Measurements from ENCODE around the gene MGAT4A. TPM values are rescaled to one million over a fixed set of nuclear protein-coding genes. Genes with fewer than 3 reads are reported as not detected.
A peak's percentile ranks its signal among the peaks of the same experiment; 100 is the strongest.

MGAT4A gene
- total RNA-seq, 4 donors from 2014 or later = 52.8 to 243 (median 175) TPM

- peaks cover 0 to 12% (median 5%) of the 10 kb centered on the region in 4 donors for H3K4me1 ChIP-seq
- no peak for TF ChIP-seq POLR2A (IDR thresholded peaks at IDR 0.05)
- H3K36me3 ChIP-seq = no peaks in the 10 kb centered on the region
- H3K4me3 ChIP-seq = no peak overlapping the region
- no peaks in the 10 kb centered on the region for H3K27me3 ChIP-seq
- H3K27ac ChIP-seq = no peak overlapping the region
- H3K9me3 ChIP-seq = no peaks in the 10 kb centered on the region
- peak in 1 of 3 donors; percentile 70 for DNase-seq
Measured at GRCh38 chr2:98743835-98744234, 12.9 kb upstream of the MGAT4A start.

GRCh38 chr2:98739020-98739419 is 8.1 kb upstream of the MGAT4A start:
- H3K27ac ChIP-seq = no peak overlapping the region
- no peaks in the 10 kb centered on the region for H3K36me3 ChIP-seq
- TF ChIP-seq, protein P1, sequence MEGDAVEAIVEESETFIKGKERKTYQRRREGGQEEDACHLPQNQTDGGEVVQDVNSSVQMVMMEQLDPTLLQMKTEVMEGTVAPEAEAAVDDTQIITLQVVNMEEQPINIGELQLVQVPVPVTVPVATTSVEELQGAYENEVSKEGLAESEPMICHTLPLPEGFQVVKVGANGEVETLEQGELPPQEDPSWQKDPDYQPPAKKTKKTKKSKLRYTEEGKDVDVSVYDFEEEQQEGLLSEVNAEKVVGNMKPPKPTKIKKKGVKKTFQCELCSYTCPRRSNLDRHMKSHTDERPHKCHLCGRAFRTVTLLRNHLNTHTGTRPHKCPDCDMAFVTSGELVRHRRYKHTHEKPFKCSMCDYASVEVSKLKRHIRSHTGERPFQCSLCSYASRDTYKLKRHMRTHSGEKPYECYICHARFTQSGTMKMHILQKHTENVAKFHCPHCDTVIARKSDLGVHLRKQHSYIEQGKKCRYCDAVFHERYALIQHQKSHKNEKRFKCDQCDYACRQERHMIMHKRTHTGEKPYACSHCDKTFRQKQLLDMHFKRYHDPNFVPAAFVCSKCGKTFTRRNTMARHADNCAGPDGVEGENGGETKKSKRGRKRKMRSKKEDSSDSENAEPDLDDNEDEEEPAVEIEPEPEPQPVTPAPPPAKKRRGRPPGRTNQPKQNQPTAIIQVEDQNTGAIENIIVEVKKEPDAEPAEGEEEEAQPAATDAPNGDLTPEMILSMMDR (IDR thresholded peaks at IDR 0.05) = no peak
- no peak for TF ChIP-seq POLR2A (IDR thresholded peaks at IDR 0.05)
- H3K4me3 ChIP-seq = no peak overlapping the region
- no peak for DNase-seq
- H3K27me3 ChIP-seq = no peaks in the 10 kb centered on the region
- no peaks in the 10 kb centered on the region for H3K9me3 ChIP-seq
- peaks cover 0 to 12% (median 0%) of the 10 kb centered on the region in 4 donors for H3K4me1 ChIP-seq

GRCh38 chr2:98738304-98738703 is 7.4 kb upstream of the MGAT4A start:
- Histone ChIP-seq H3K36me3 (no peaks in the 10 kb centered on the region), H3K4me3 (no peak overlapping the region), H3K27me3 (no peaks in the 10 kb centered on the region), H3K27ac (no peak overlapping the region), H3K4me1 (peaks cover 0 to 18% (median 0%) of the 10 kb centered on the region in 4 donors), H3K9me3 (no peaks in the 10 kb centered on the region)
- TF ChIP-seq POLR2A (IDR thresholded peaks at IDR 0.05) = no peak
- TF ChIP-seq, protein P1 (IDR thresholded peaks at IDR 0.05) = no peak
- no peak for DNase-seq

GRCh38 chr2:98737848-98738247 is 6.9 kb upstream of the MGAT4A start:
- H3K27ac ChIP-seq = no peak overlapping the region
- TF ChIP-seq, protein P1 (IDR thresholded peaks at IDR 0.05) = no peak
- TF ChIP-seq POLR2A (IDR thresholded peaks at IDR 0.05) = no peak
- H3K4me1 ChIP-seq = peaks cover 0 to 21% (median 0%) of the 10 kb centered on the region in 4 donors
- H3K27me3 ChIP-seq = no peaks in the 10 kb centered on the region
- H3K36me3 ChIP-seq = no peaks in the 10 kb centered on the region
- H3K4me3 ChIP-seq = no peak overlapping the region
- H3K9me3 ChIP-seq = no peaks in the 10 kb centered on the region
- no peak for DNase-seq

DNA sequence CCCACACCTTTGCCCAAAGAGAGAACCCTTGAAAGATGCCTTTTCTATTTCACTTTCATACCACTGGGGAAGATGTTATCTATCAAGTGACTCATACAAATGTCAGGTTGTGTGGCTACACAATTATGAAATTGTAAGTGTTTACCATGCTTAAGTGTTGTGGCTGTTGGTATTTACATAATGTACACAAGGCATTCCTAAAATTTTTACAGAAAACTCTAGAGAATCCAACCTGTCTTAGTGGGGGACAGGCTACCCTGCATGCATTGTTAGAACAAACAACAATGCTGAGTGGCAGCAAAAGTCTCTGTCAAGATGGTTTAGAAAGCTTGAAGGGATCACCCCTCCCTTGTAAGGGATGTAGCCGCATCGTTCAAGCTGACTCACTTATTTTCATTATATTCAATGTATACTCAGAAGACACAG is 5.5 kb upstream of the MGAT4A start:
- no peak overlapping the region for H3K27ac ChIP-seq
- no peaks in the 10 kb centered on the region for H3K27me3 ChIP-seq
- H3K4me3 ChIP-seq = no peak overlapping the region
- H3K4me1 ChIP-seq = peaks cover 0 to 21% (median 0%) of the 10 kb centered on the region in 4 donors
- H3K9me3 ChIP-seq = no peaks in the 10 kb centered on the region
- no peak for TF ChIP-seq POLR2A (IDR thresholded peaks at IDR 0.05)
- TF ChIP-seq, protein P1 (IDR thresholded peaks at IDR 0.05) = no peak
- no peaks in the 10 kb centered on the region for H3K36me3 ChIP-seq
- no peak for DNase-seq

- peak overlapping the region; percentile 44 to 66 (median 54) for H3K27ac ChIP-seq
- peak overlapping the region in 1 of 4 donors; percentile 7 for H3K4me3 ChIP-seq
- H3K27me3 ChIP-seq = no peaks in the 10 kb centered on the region
- no peaks in the 10 kb centered on the region for H3K9me3 ChIP-seq
- peaks cover 0 to 21% (median 0%) of the 10 kb centered on the region in 4 donors for H3K4me1 ChIP-seq
- DNase-seq = no peak
- TF ChIP-seq, protein P1 (IDR thresholded peaks at IDR 0.05) = no peak
- no peak for TF ChIP-seq POLR2A (IDR thresholded peaks at IDR 0.05)
- H3K36me3 ChIP-seq = no peaks in the 10 kb centered on the region
Measured at GRCh38 chr2:98734823-98735260, 3.9 kb upstream of the MGAT4A start.
